ENCODE results near the gene SLIT3.

Gene SLIT3

DNA sequence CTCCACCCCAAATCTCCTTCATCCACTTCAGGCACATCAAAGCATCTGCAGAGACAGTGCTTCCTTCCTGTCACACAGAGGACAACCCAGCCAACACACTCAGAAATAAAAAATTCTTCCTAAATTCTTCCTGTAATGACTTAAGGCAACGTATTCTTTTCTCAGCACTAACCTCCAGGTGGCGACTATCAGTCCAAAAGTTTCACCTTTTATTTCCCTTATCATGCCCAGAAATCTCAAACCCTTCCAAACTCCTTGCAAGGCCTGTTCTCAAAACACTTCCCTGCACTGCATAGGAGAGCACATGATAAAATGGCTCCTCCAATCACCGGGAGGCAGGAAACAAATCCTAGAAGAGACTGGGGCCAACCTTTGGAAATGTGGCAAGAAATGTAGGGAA, 35.1 kb downstream of the SLIT3 start:
- no peak for DNase-seq
- H3K36me3 Mint-ChIP-seq, result no peaks in the 10 kb centered on the region
- no peaks in the 10 kb centered on the region for H3K9me3 Mint-ChIP-seq
- no peak overlapping the region for H3K27ac Mint-ChIP-seq
- no peak overlapping the region for H3K4me3 Mint-ChIP-seq
- H3K4me1 Mint-ChIP-seq, result no peaks in the 10 kb centered on the region
- peaks cover 0 to 11% of the 10 kb centered on the region in 2 donors for H3K27me3 Mint-ChIP-seq
- ATAC-seq (replicated peaks), result no peak

DNA sequence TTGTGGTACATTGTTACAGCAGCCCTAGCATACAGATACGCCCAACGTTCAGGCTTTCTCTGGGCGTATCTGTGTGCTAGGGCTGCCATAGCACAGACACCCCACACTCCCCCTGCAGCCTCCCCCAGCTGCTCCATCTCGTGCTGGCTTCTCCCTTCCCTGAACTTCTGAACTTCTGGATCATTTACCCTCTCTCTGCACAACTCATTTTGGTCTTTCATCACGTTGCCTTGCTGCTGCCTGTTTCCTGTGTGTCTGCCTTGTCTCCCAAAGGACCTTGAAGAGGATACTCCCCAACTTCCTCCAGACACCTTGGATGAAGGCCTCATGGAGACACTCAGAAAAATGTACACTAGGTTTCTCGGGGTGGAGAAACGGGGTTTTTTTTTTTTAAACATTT, 37.3 kb downstream of the SLIT3 start:
- H3K9me3 Mint-ChIP-seq, result no peaks in the 10 kb centered on the region
- no peaks in the 10 kb centered on the region for H3K4me1 Mint-ChIP-seq
- H3K4me3 Mint-ChIP-seq, result no peak overlapping the region
- H3K27ac Mint-ChIP-seq, result no peak overlapping the region
- H3K27me3 Mint-ChIP-seq, result peaks cover 0 to 11% of the 10 kb centered on the region in 2 donors
- DNase-seq, result no peak
- no peak for ATAC-seq (replicated peaks)
- no peaks in the 10 kb centered on the region for H3K36me3 Mint-ChIP-seq

DNA sequence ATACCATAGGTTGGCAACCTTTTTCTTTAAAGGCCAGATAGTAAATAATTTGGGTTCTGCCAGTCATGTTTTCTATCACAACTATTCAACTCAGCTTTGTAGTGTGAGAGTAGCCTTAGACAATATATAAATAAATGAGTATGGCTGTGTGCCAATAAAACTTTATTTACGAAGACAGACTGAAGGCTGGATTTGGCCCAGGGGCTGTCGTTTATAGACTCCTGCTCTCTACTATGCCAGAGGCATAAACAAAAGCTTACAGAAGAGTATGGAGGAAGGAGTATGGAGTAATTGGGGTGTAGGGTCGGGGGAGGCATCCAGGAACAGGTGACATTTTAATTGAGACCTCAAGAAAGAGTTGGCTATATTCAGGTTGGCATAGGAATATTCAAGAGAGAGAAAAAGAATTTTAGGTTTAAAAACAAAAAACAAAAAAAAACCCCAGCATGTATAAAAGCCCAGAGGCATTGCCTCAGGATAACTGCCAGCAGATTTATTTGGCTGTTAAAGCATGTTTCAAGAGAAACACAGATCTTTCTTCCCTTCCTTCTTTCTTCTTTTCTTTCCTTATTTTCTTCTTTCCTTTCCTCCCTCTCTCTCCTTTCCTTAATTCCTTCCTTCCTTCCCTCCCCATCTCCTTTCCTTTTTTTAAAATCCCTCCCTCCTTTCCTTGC, 39.9 kb downstream of the SLIT3 start:
- peaks cover 0 to 11% of the 10 kb centered on the region in 2 donors for H3K27me3 Mint-ChIP-seq
- DNase-seq, result no peak
- no peak overlapping the region for H3K27ac Mint-ChIP-seq
- ATAC-seq (replicated peaks), result no peak
- no peaks in the 10 kb centered on the region for H3K9me3 Mint-ChIP-seq
- no peaks in the 10 kb centered on the region for H3K4me1 Mint-ChIP-seq
- H3K4me3 Mint-ChIP-seq, result no peak overlapping the region
- H3K36me3 Mint-ChIP-seq, result no peaks in the 10 kb centered on the region

DNA sequence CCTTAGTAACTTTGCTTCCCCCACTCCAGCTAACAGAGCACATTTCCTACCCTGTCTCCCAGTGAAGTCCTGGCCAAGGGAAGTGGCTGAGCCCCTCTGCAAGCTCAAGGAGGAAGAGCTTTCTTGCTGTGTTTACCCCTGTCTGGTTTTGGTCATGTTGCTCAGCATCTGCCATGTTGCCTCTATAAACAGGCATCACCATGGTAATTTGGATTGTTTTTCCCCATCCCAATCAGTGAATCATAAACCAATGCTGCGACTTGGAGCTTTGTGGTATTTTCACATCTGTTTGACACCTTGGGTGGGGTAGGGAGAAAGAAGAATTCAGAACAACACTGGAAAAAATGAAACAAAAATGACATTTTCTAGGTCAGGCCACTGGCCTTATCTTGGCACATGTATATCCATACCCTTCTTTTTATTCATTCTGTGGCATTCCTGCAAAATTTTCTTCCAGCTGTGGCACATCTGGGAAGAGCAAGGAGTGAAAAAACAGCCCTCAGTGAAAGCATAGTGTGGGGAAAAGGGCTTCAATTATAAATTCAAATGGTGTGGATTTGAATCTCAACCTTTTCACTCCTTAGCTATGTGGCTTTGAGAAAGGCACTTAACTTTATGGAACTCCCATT, 42.5 kb downstream of the SLIT3 start:
- Mint-ChIP-seq H3K4me3 (no peak overlapping the region), H3K27me3 (peaks cover 0 to 8% of the 10 kb centered on the region in 2 donors), H3K36me3 (no peaks in the 10 kb centered on the region), H3K4me1 (no peaks in the 10 kb centered on the region), H3K27ac (no peak overlapping the region), H3K9me3 (no peaks in the 10 kb centered on the region)
- DNase-seq, result no peak
- no peak for ATAC-seq (replicated peaks)

DNA sequence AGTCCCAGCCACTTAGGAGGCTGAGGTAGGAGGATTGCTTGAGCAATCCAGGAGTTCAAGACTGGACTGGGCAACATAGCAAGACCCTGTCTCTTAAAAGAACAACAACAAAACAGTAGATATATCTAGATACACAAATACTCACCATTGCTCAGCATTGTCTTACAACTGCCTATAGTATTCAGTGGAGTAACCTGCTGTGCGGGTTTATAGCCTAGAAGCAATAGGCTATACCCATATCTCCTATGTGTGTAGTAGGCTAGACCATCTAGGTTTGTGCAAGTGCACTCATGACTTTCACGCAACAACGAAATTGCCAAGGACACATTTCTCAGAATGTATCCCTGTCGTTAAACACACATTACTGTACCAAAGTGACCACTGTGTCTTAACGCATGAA, 44.7 kb downstream of the SLIT3 start:
- DNase-seq, result no peak
- Mint-ChIP-seq H3K36me3 (no peaks in the 10 kb centered on the region), H3K27me3 (no peaks in the 10 kb centered on the region), H3K9me3 (no peaks in the 10 kb centered on the region), H3K4me1 (no peaks in the 10 kb centered on the region), H3K27ac (no peak overlapping the region), H3K4me3 (no peak overlapping the region)
- no peak for ATAC-seq (replicated peaks)

DNA sequence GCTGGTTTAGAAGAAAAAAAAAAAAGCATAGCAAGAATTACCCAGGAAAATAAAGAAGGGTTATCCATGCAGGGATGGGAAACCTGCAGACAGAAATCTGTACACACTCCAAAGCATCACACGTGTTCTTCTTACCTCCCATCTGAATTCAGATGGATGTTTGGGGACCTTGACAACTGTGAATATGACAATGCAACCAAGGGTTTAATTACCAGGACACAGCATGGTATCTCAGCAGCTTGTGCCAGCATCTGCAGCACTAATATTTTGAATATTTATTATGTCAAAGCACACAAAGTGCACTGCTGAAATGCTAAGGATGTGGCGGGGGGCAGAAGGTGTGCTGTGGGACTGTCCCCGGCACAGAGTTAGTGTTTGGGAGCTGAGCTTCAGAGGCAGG, 47.9 kb downstream of the SLIT3 start:
- ATAC-seq (replicated peaks) (no peak), DNase-seq (no peak)
- Mint-ChIP-seq H3K27ac (no peak overlapping the region), H3K9me3 (no peaks in the 10 kb centered on the region), H3K4me1 (no peaks in the 10 kb centered on the region), H3K4me3 (no peak overlapping the region), H3K27me3 (peaks cover 0 to 3% of the 10 kb centered on the region in 2 donors), H3K36me3 (no peaks in the 10 kb centered on the region)

DNA sequence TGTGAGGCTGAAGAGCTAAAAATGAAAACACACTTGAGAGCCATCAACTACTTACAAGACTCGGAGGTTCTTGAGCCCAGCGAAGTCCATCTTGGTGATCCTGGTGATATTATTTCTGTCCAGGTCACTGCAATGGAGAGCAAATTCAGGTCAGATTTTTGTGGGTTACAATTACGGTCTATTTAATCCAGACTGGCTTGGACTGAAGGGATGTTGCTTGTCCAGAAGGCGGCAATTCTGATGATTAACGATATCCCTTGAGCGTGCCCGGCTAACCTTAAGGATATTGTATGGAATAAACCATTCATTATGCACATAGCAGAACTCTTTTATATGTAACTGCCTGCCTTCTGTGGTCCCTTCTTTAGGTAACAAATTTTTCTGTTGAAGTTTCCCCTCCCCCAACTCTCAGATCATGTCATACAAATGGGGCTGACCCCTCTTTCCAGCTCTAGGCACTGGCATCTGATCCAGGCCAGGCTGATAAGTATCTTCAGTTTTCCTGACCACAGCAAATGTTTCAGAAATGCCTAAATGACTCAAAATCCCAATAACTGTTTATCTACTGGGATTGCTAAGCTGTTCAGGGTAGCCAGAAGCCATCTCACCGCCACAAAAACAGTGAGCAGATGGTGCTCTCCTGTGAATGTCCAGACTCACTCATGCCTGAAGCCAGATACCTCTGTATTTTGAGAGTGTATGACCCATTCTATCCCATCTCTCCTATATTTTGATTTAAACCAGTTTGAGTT, 49.4 kb downstream of the SLIT3 start:
- ATAC-seq (replicated peaks), result no peak
- DNase-seq, result no peak
- H3K4me3 Mint-ChIP-seq, result no peak overlapping the region
- peaks cover 3 to 6% of the 10 kb centered on the region in 2 donors for H3K27me3 Mint-ChIP-seq
- H3K9me3 Mint-ChIP-seq, result peaks cover 0 to 2% of the 10 kb centered on the region in 2 donors
- H3K36me3 Mint-ChIP-seq, result no peaks in the 10 kb centered on the region
- no peaks in the 10 kb centered on the region for H3K4me1 Mint-ChIP-seq
- H3K27ac Mint-ChIP-seq, result no peak overlapping the region

DNA sequence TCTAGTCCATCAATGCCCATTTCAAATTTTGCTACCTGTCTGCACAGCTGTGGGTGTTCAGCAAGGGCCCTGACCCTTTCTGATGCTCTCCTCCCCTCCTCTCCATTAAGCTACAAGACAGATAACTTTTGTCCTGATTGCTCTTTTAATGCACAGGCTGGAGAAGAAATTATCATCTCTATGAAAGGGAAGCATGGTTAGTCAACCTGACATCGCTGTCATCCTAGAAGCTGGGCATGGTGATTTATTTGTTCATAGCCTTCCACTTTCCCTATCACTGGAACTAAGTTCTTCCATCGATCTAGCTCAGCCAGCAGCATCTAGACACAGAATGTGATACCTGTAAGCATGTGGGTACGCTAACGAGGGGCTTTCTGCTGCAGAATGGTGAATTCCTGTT, 50.1 kb downstream of the SLIT3 start:
- peaks cover 3 to 6% of the 10 kb centered on the region in 2 donors for H3K27me3 Mint-ChIP-seq
- no peak overlapping the region for H3K27ac Mint-ChIP-seq
- no peak for ATAC-seq (replicated peaks)
- no peak for DNase-seq
- no peaks in the 10 kb centered on the region for H3K4me1 Mint-ChIP-seq
- H3K36me3 Mint-ChIP-seq, result no peaks in the 10 kb centered on the region
- peaks cover 0 to 2% of the 10 kb centered on the region in 2 donors for H3K9me3 Mint-ChIP-seq
- H3K4me3 Mint-ChIP-seq, result no peak overlapping the region

DNA sequence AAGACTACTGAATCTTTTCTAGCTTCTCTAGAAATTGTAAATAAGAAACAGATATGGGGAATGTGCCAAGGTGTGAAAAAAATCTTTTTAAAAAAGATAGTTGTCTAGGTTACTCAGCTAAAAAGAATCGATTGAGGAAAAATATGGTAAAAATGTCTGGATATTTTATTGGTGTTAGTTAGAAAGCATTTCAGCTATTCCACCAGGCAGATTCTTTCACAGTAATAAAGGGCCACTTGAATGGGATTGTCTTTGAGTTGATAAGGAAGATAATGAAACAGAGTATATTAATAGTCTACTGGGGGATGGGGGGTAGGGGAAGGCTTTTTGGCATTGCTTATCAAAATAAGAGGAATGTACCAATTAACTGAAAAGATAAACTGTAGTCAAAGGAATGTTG, 51.9 kb downstream of the SLIT3 start:
- no peak overlapping the region for H3K27ac Mint-ChIP-seq
- no peaks in the 10 kb centered on the region for H3K36me3 Mint-ChIP-seq
- ATAC-seq (replicated peaks) (no peak), DNase-seq (no peak)
- H3K4me1 Mint-ChIP-seq, result no peaks in the 10 kb centered on the region
- no peak overlapping the region for H3K4me3 Mint-ChIP-seq
- H3K9me3 Mint-ChIP-seq, result peaks cover 0 to 2% of the 10 kb centered on the region in 2 donors
- H3K27me3 Mint-ChIP-seq, result peaks cover 3 to 6% of the 10 kb centered on the region in 2 donors

DNA sequence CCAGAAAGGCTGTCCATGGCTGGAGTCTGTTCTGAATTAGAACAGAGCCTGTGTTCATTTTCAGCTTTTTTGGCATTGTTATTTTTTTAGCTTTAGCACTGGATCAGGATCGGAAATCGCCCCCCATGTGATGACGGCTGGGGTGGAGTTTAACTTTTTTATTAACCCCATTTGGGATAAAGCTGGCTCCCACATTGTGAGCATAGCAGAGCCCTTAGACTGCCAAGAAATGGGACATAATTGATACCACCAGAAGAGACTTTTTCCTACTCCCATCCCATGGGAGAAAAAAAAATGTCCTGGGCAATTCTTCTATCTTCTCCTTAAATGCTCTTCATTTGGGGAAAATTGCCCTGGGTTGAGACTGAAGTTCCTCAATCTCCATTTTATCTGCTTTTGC, 52.4 kb downstream of the SLIT3 start:
- Mint-ChIP-seq H3K4me1 (no peaks in the 10 kb centered on the region), H3K4me3 (no peak overlapping the region), H3K27me3 (peaks cover 3 to 6% of the 10 kb centered on the region in 2 donors), H3K9me3 (peaks cover 0 to 2% of the 10 kb centered on the region in 2 donors), H3K27ac (no peak overlapping the region), H3K36me3 (no peaks in the 10 kb centered on the region)
- DNase-seq (no peak), ATAC-seq (replicated peaks) (no peak)

DNA sequence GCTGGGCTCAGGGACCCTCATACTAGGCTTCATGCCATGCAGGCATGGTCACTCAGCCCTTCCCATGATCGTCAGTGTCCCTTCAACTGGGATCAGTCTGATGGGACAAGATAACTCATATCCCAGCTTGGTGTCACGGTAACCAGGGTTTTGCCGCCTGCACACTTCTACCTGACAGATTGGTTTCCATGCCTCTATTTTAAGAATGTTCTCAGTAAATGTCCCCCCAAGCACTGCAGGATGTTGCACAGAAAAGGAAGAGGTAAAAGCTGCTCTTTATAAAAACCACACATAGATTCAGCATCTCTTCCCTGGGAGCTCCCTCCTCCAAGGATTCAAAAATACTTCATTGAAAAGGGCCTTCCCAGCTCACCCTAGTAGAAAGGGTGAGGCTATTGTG, 56.1 kb downstream of the SLIT3 start:
- Mint-ChIP-seq H3K9me3 (peaks cover 4 to 8% of the 10 kb centered on the region in 2 donors), H3K36me3 (no peaks in the 10 kb centered on the region), H3K27ac (no peak overlapping the region), H3K27me3 (peaks cover 3 to 6% of the 10 kb centered on the region in 2 donors), H3K4me3 (no peak overlapping the region), H3K4me1 (no peaks in the 10 kb centered on the region)
- no peak for DNase-seq
- ATAC-seq (replicated peaks), result no peak

DNA sequence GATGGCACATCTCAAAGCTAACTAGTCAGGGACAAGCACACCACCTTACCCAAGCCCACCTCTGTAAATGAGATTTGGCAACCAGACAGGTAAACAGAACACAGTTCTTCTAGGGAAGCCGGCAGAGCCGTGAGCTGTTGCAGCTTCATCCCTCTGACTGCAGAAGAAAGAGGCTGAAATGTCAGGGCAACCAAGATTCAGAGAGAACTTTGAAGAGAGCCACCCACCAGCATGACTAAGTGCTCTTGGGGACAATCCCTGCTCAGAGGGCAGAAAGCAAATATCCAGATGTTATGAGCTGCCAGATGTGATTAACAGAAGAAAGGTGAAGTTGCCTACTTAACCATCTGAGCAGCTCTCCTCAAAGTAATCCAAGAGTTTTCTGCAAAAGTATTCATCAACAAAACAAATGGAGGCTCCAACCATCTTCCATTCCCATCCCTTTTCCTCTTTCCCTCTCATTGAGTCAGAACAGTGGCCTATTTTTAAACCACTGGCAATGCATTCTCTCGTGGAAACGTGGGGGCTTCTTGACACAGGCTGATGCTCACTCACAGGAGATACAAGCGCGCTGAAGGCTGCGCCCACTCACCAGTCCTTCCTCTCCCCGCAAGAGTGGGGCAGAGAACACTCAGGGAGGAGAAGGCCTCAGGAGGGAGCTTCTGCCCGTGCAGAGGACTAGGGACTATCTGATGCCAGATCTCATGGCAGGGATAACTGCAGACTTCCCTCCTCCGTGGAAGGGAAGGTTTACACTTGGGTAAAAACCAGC, 57.1 kb downstream of the SLIT3 start:
- no peak for ATAC-seq (replicated peaks)
- no peaks in the 10 kb centered on the region for H3K36me3 Mint-ChIP-seq
- peaks cover 4 to 10% of the 10 kb centered on the region in 2 donors for H3K9me3 Mint-ChIP-seq
- no peaks in the 10 kb centered on the region for H3K4me1 Mint-ChIP-seq
- no peak for DNase-seq
- peaks cover 3 to 6% of the 10 kb centered on the region in 2 donors for H3K27me3 Mint-ChIP-seq
- no peak overlapping the region for H3K27ac Mint-ChIP-seq
- H3K4me3 Mint-ChIP-seq, result no peak overlapping the region

DNA sequence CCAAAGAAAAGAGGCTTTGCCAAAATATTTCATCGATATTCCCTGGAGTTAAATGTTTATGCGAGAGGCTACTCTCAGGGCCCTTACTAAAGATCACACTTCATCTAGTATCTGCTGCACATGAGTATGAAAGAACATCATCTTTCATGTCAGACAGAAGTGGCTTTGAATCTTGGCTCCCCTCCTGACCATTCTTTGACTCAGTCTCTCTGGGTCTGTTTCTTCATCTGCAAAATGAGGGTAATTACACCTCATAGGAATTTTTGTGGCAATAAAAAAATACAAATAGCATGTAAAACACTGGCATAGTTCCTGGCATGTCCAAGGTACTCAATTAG, 58.1 kb downstream of the SLIT3 start:
- Mint-ChIP-seq H3K9me3 (peaks cover 7 to 12% of the 10 kb centered on the region in 2 donors), H3K4me1 (no peaks in the 10 kb centered on the region), H3K27me3 (peaks cover under 1 to 3% of the 10 kb centered on the region in 2 donors), H3K4me3 (no peak overlapping the region), H3K36me3 (no peaks in the 10 kb centered on the region), H3K27ac (no peak overlapping the region)
- no peak for DNase-seq
- ATAC-seq (replicated peaks), result no peak

DNA sequence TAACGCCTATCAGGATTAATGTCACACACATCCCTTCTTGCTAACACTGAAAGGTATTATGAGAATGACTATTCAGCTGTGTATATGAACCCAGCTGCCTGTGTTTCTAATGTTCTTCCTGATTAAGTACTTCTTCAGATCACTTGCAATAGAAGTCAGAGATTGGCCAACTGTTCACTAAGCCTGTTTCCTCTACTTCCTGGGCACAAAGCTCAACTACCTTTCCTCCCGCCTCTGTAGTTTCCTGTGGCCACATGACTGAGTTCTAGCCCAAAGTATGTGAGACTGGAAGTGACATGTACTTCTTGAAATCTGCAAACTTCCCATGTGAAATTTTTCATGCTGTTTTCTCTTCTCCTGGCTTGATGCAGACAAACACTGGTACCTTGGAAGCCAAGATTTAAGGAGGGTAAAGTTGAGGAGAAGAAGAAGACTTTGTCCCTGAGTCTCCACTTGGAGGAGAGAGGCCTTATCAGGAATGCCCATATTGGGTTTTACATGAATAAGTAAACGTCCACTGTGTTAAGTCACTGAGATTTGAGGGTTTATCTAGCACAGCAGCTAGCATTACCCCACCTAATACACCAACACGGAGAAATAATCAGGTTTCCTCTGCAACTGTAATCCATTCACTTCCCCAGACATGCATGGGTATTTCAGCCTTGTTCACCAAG, 58.6 kb downstream of the SLIT3 start:
- no peak overlapping the region for H3K4me3 Mint-ChIP-seq
- ATAC-seq (replicated peaks) (no peak), DNase-seq (no peak)
- H3K4me1 Mint-ChIP-seq, result no peaks in the 10 kb centered on the region
- H3K36me3 Mint-ChIP-seq, result no peaks in the 10 kb centered on the region
- H3K9me3 Mint-ChIP-seq, result peaks cover 10 to 14% of the 10 kb centered on the region in 2 donors
- peaks cover 0 to 3% of the 10 kb centered on the region in 2 donors for H3K27me3 Mint-ChIP-seq
- H3K27ac Mint-ChIP-seq, result no peak overlapping the region
